Endothelial cell of umbilical vein (primary cell): ENCODE data around the gene FBXL17. TPM values are rescaled to one million over a fixed set of nuclear protein-coding genes. Genes with fewer than 3 reads are reported as not detected.

Experiments
- BruUV-seq: library from RNA; stranded (reverse); fragments of 400-500 nt; replicated peaks from 2 replicates; lab custom pipeline; 2021; lab: Mats Ljungman, UMichigan
- CTCF ChIA-PET: fragments of 300-600, 350-600 bp; sonication (Branson Sonifier 250); formaldehyde crosslinking; loops from one replicate; lab custom pipeline; 2021; ENCODE audit warnings: antibody characterized with exemption, inconsistent platforms; lab: Charles Lee
- POLR2A ChIA-PET: fragments of 300-600, 350-600 bp; sonication (Branson Sonifier 250); formaldehyde crosslinking; loops from one replicate; lab custom pipeline; 2021; ENCODE audit warnings: antibody characterized with exemption, inconsistent platforms; lab: Charles Lee
- DNase-seq: peaks from one replicate; pipeline ENCODE4 v3.0.0-alpha.2; 2011; ENCODE audit warnings: low read depth, low spot score
- FAIRE-seq: peaks from 2 replicates; lab custom pipeline; 2011; peaks lifted over from hg19 to GRCh38; lab: Jason Lieb, UNC
- H2AFZ ChIP-seq: 2 replicates; pipeline ENCODE4 v1.6.0; 2012; ENCODE audit warnings: low read depth, low read length, control low read depth, inconsistent platforms
- H3K27ac ChIP-seq: 2 replicates; pipeline ENCODE4 v1.5.1; 2011; ENCODE audit warnings: low read depth, mild to moderate bottlenecking, control low read depth, low read length, moderate library complexity; ENCODE audit not compliant: insufficient read depth
- H3K27me3 ChIP-seq, 2 experiments: 2 replicates each; pipeline versions ENCODE4 v1.6.0 to v1.6.1; 2011; ENCODE audit warnings: low read length in 2 of 2, mixed read lengths in 1 of 2; ENCODE audit not compliant: control insufficient read depth in 2 of 2, insufficient read depth in 2 of 2
- H3K36me3 ChIP-seq, 2 experiments: 2 replicates in 1 of 2; 3 replicates in 1 of 2; pipeline ENCODE4 v1.5.1; 2011; ENCODE audit warnings: low read length in 2 of 2, mild to moderate bottlenecking in 1 of 2, moderate library complexity in 1 of 2; ENCODE audit not compliant: control insufficient read depth in 2 of 2, insufficient read depth in 2 of 2; ENCODE audit errors: extremely low read depth in 1 of 2
- H3K4me1 ChIP-seq: 3 replicates; pipeline ENCODE4 v1.5.1; 2011; ENCODE audit warnings: mild to moderate bottlenecking, low read length; ENCODE audit not compliant: control insufficient read depth, insufficient read depth; ENCODE audit errors: extremely low read depth
- H3K4me2 ChIP-seq: 2 replicates; pipeline ENCODE4 v1.6.1; 2011; ENCODE audit warnings: low read length, control low read depth, mixed read lengths; ENCODE audit not compliant: insufficient read depth
- H3K4me3 ChIP-seq, 3 experiments: fragments of 200-600 bp in 1 of 3; sonication (generic), shearing (Covaris generic) in 1 of 3; replicated peaks in 1 of 3; 2 replicates each; pipeline ENCODE4 v1.5.1; 2011 to 2016; ENCODE audit warnings: control low read depth in 3 of 3, low read length in 3 of 3, mild to moderate bottlenecking in 2 of 3, inconsistent platforms in 1 of 3, low read depth in 1 of 3, moderate library complexity in 1 of 3; ENCODE audit not compliant: insufficient read depth in 1 of 3
- H3K79me2 ChIP-seq: 2 replicates; pipeline ENCODE4 v1.6.0; 2012; ENCODE audit warnings: low read length, inconsistent platforms; ENCODE audit not compliant: control insufficient read depth, insufficient read depth
- H3K9ac ChIP-seq: replicated peaks from 2 replicates; pipeline ENCODE3; 2011; ENCODE audit warnings: low read length, control low read depth; ENCODE audit not compliant: insufficient read depth; ENCODE audit errors: extremely low read depth
- H3K9me1 ChIP-seq: replicated peaks from 3 replicates; pipeline ENCODE4 v1.6.0; 2011; ENCODE audit warnings: mild to moderate bottlenecking, low read length; ENCODE audit not compliant: control insufficient read depth, insufficient read depth; ENCODE audit errors: extremely low read depth
- H3K9me3 ChIP-seq: replicated peaks from 2 replicates; pipeline ENCODE4 v1.5.1; 2012; ENCODE audit warnings: low read length, inconsistent platforms; ENCODE audit not compliant: control insufficient read depth, insufficient read depth
- H4K20me1 ChIP-seq: replicated peaks from 2 replicates; pipeline ENCODE3; 2011; ENCODE audit warnings: mild to moderate bottlenecking, low read length; ENCODE audit not compliant: control insufficient read depth, insufficient read depth; ENCODE audit errors: extremely low read depth
- CTCF ChIP-seq, 2 donors: IDR thresholded peaks; 1 replicate in 1 of 2; 2 replicates in 1 of 2; pipeline ENCODE4 v1.5.1; 2011; ENCODE audit warnings: low read length in 2 of 2, mild to moderate bottlenecking in 2 of 2, moderate library complexity in 2 of 2, control low read depth in 1 of 2, inconsistent platforms in 1 of 2, low read depth in 1 of 2; ENCODE audit not compliant: insufficient read depth in 1 of 2; ENCODE audit errors: extremely low read depth in 1 of 2
- EZH2 ChIP-seq: IDR thresholded peaks from 2 replicates; pipeline ENCODE4 v1.6.1; 2012; ENCODE audit warnings: borderline replicate concordance, low read depth, mild to moderate bottlenecking, moderate library complexity, low read length, inconsistent platforms; ENCODE audit not compliant: severe bottlenecking
- FOS ChIP-seq: IDR thresholded peaks from 2 replicates; pipeline ENCODE4 v1.6.1; 2011; ENCODE audit warnings: mild to moderate bottlenecking, low read length, moderate library complexity, borderline replicate concordance; ENCODE audit not compliant: insufficient read depth
- GATA2 ChIP-seq: IDR thresholded peaks from 2 replicates; pipeline ENCODE4 v1.7.0; 2011; ENCODE audit warnings: low read depth, mild to moderate bottlenecking, moderate library complexity, mixed read lengths, low read length; ENCODE audit not compliant: insufficient read length, insufficient read depth
- JUN ChIP-seq: IDR thresholded peaks from 2 replicates; pipeline ENCODE4 v1.6.1; 2011; ENCODE audit warnings: borderline replicate concordance, low read depth; ENCODE audit not compliant: insufficient read length, insufficient read depth
- MYC ChIP-seq: IDR thresholded peaks from one replicate; pipeline ENCODE4 v1.6.1; 2011; ENCODE audit warnings: mild to moderate bottlenecking, low read depth, low read length
- POLR2AphosphoS5 ChIP-seq: IDR thresholded peaks from 2 replicates; pipeline ENCODE4 v1.6.1; 2012; ENCODE audit warnings: low read depth, mild to moderate bottlenecking, control low read depth, low read length, moderate library complexity; ENCODE audit not compliant: insufficient read depth
- dilution Hi-C: fragments of 300-500 bp; cut with MboI; formaldehyde crosslinking; loops from one replicate; pipeline ENCODE4 v1.15.0; 2019; ENCODE audit warnings: low sequenced_read_pairs; ENCODE audit not compliant: extremely low pct_ligation_motif_present
- intact Hi-C: fragments of 100-400 bp; cut with micrococcal nuclease; formaldehyde crosslinking; loops from one replicate; pipeline ENCODE4 v1.10.0; 2022
- polyA plus RNA-seq, 4 experiments: library from polyadenylated mRNA; depleted of rRNA in 3 of 4; stranded (reverse) in 3 of 4; unstranded in 1 of 4; fragments of >200 nt; gene quantifications; 2 replicates each; pipeline versions ENCODE4 v1.2.1 to v1.2.3, GENCODE V29; 2011 to 2012; ENCODE audit warnings: missing spikeins in 1 of 4
- total RNA-seq: library from RNA; stranded (reverse); gene quantifications from 2 replicates; pipeline ENCODE4 v1.2.3, GENCODE V29; 2021

FBXL17 gene
- total and polyA plus RNA-seq, 2 donors (not counting 3 experiments of a cell fraction or from before 2014, with no cell fraction given), result 2.7 to 8.8 TPM

- H2AFZ ChIP-seq, result peak overlapping the region; percentile 72
- intact Hi-C loops, result no loop called here
- no peaks in the 10 kb centered on the region for H3K9me3 ChIP-seq
- H3K27ac ChIP-seq, result peak overlapping the region; percentile 72
- no peaks in the 10 kb centered on the region for H3K36me3 ChIP-seq
- H3K9ac ChIP-seq, result peak overlapping the region; percentile 38
- no TSS peak for BruUV-seq
- peak; percentile 31 for FAIRE-seq
- ChIA-PET CTCF (no interaction called here), POLR2A (no interaction called here)
- H3K4me3 ChIP-seq, result no peak overlapping the region
- H3K4me2 ChIP-seq, result peak overlapping the region; percentile 67
- no peaks in the 10 kb centered on the region for H3K27me3 ChIP-seq
- dilution Hi-C loops, result no loop called here
- peaks cover 15% of the 10 kb centered on the region for H3K4me1 ChIP-seq
- H3K79me2 ChIP-seq, result no peaks in the 10 kb centered on the region
- H3K9me1 ChIP-seq, result no peaks in the 10 kb centered on the region
- TF ChIP-seq FOS (peak; percentile 52), JUN (peak; percentile 12), CTCF (IDR thresholded peaks at IDR 0.05; ENCODE audit: extremely low read depth in 1 of 2, insufficient read depth in 1 of 2, low read depth in 1 of 2, low read length in 2 of 2) (no peak)
- peak; percentile 80 for DNase-seq
- no peaks in the 10 kb centered on the region for H4K20me1 ChIP-seq
Measured at GRCh38 chr5:107997338-107997980, 384.4 kb downstream of the FBXL17 start.

GRCh38 chr5:107993341-107993740, 388.6 kb downstream of the FBXL17 start:
- Histone ChIP-seq H3K9ac (no peak overlapping the region), H3K27ac (no peak overlapping the region), H3K36me3 (no peaks in the 10 kb centered on the region), H3K9me1 (no peaks in the 10 kb centered on the region), H3K79me2 (no peaks in the 10 kb centered on the region), H3K4me2 (no peak overlapping the region), H3K27me3 (no peaks in the 10 kb centered on the region), H2AFZ (no peak overlapping the region), H3K9me3 (no peaks in the 10 kb centered on the region), H4K20me1 (no peaks in the 10 kb centered on the region), H3K4me1 (peaks cover 15% of the 10 kb centered on the region), H3K4me3 (no peak overlapping the region)
- TF ChIP-seq CTCF (IDR thresholded peaks at IDR 0.05; ENCODE audit: extremely low read depth in 1 of 2, insufficient read depth in 1 of 2, low read depth in 1 of 2, low read length in 2 of 2) (no peak), JUN (no peak), GATA2 (no peak), MYC (no peak), EZH2 (no peak), POLR2AphosphoS5 (no peak)
- POLR2A ChIA-PET, result no interaction called here
- CTCF ChIA-PET, result interaction anchor here (1.0 kb wide), 1 partner anchor 38 kb away, joined by 3 read pairs; no protein-coding TSS in a partner anchor
- intact Hi-C loops, result no loop called here
- DNase-seq (no peak), FAIRE-seq (no peak)
- BruUV-seq, result no TSS peak
- dilution Hi-C loops, result no loop called here
